Naive thymus-derived CD8-positive, alpha-beta T cell (primary cell): ENCODE results near the gene RPTOR. TPM values are rescaled to one million over a fixed set of nuclear protein-coding genes. Genes with fewer than 3 reads are reported as not detected.
"Not testable (repeated sequence)": the region's sequence is repeated elsewhere in the genome, so short reads cannot be mapped to it uniquely, and the experiment has no call there.

Experiments
- ATAC-seq, 2 donors: fragments of 150-1000 bp; cut with Tn5 transposase in 1 of 2; sonication (Bioruptor Pico), chemical (Tn5 transposase) in 1 of 2; 1 replicate in 1 of 2; 2 replicates in 1 of 2; pipeline ENCODE4 v1.10.0; 2021; ENCODE audit warnings: mild to moderate bottlenecking in 2 of 2, moderate library complexity in 2 of 2
- POLR2A ChIA-PET: fragments of 350-600 bp; sonication (Branson Sonifier 250); formaldehyde crosslinking; loops from one replicate; lab custom pipeline; 2021; ENCODE audit warnings: antibody characterized with exemption; lab: Charles Lee
- DNase-seq, 10 donors: peaks; one replicate each; pipeline versions ENCODE4 v3.0.0 to v3.0.0-alpha.2; 2020 to 2022
- H3K27ac Mint-ChIP-seq, 10 donors: one replicate each; pipeline ENCODE4 v1.8.0; 2020 to 2022; ENCODE audit warnings: mild to moderate bottlenecking in 10 of 10, mixed read lengths in 10 of 10, moderate library complexity in 4 of 10, inconsistent platforms in 1 of 10
- H3K27me3 Mint-ChIP-seq, 5 donors: one replicate each; pipeline ENCODE4 v1.8.0; 2021 to 2022; ENCODE audit warnings: mixed read lengths in 5 of 5
- H3K36me3 Mint-ChIP-seq, 3 donors: one replicate each; pipeline ENCODE4 v1.8.0; 2020 to 2022; ENCODE audit warnings: mixed read lengths in 3 of 3, mild to moderate bottlenecking in 2 of 3, inconsistent platforms in 1 of 3
- H3K4me1 Mint-ChIP-seq, 4 donors: one replicate each; pipeline ENCODE4 v1.8.0; 2021 to 2022; ENCODE audit warnings: mixed read lengths in 4 of 4
- H3K4me3 Mint-ChIP-seq, 10 donors: one replicate each; pipeline ENCODE4 v1.8.0; 2020 to 2022; ENCODE audit warnings: mild to moderate bottlenecking in 10 of 10, mixed read lengths in 10 of 10, moderate library complexity in 6 of 10, inconsistent platforms in 1 of 10
- H3K9me3 Mint-ChIP-seq, 9 donors: one replicate each; pipeline ENCODE4 v1.8.0; 2020 to 2022; ENCODE audit warnings: mixed read lengths in 9 of 9, mild to moderate bottlenecking in 3 of 9, inconsistent platforms in 1 of 9, moderate library complexity in 1 of 9
- polyA plus RNA-seq, 3 donors: library from polyadenylated mRNA; unstranded; fragments of 300-500 nt; fragmentation: Illumina TruSeq; gene quantifications; one replicate each; pipeline ENCODE4 v1.2.3, GENCODE V29; 2021
- total RNA-seq, 8 experiments: library from RNA in 2 of 8; stranded (reverse) in 2 of 8; gene quantifications; one replicate each; pipeline ENCODE4 v1.2.3 and lab custom pipeline; 2021 to 2026

The RPTOR gene
- total and polyA plus RNA-seq, 5 experiments from 2014 or later = 5.3 to 53.9 (median 10.2) TPM

DNA sequence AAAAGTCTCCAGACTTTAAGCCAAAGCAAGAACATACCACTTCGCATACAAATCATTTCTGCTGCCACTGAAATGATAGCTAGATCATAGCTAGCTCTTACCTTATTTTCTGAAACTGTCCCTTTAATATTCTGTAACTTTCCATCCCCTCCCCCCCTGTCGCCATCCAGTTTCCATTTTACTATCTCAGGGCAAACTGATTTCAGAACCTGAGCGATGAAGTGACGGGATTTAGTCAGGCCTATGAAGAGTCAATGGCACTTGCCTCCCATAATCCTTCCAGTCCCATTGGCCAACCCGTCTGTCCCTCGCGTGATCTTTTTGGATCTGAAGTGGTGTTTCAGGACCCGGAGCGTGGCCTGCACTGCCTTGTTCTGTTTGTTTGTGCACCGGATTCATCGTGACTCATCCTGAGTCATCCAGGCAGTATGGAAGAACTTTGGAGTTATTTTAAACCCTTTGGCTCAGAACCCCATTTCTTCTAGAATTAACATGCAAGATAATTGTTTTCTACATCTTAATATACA is 247.2 kb downstream of the RPTOR start:
- peak overlapping the region; percentile 93 to 99 (median 96) for H3K27ac Mint-ChIP-seq
- peaks cover 47 to 77% (median 70%) of the 10 kb centered on the region in 4 donors for H3K4me1 Mint-ChIP-seq
- peak overlapping the region; percentile 70 to 91 (median 81) for H3K4me3 Mint-ChIP-seq
- POLR2A ChIA-PET = interaction anchor here (0.6 to 6.5 kb wide), 11 partner anchors 11 to 121 kb away, joined by 3 to 67 read pairs (median 3); no protein-coding TSS in a partner anchor
- H3K27me3 Mint-ChIP-seq = no peaks in the 10 kb centered on the region
- peaks cover 0 to 23% (median 15%) of the 10 kb centered on the region in 3 donors for H3K36me3 Mint-ChIP-seq
- peaks cover 0 to 9% (median 0%) of the 10 kb centered on the region in 9 donors for H3K9me3 Mint-ChIP-seq
- ATAC-seq = no peak
- DNase-seq = no peak

DNA sequence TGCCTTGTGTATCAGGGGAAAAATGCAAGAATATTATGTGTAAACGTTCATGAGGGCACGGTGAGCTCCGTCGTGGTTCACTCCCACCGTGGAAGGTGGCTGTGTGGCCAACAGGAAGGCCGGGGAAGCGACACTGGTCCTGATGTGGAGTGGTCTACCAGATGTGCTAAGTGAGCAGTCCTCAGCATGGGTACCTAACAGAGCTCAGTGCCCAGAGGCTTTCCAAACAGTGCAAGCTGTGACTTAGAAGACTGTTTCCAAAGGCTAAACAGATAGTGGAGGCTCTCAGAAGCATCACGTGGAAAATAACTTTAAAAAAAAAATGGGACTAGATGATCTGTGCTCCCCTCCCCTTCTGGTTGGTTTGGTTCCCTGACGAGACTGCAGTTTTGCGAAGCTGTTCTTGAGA is 247.7 kb downstream of the RPTOR start:
- DNase-seq (no peak), ATAC-seq (no peak)
- peaks cover 43 to 72% (median 65%) of the 10 kb centered on the region in 4 donors for H3K4me1 Mint-ChIP-seq
- POLR2A ChIA-PET = interaction anchor here (0.7 to 6.5 kb wide), 7 partner anchors 12 to 62 kb away, joined by 3 to 67 read pairs (median 3); no protein-coding TSS in a partner anchor
- peak overlapping the region; percentile 93 to 99 (median 96) for H3K27ac Mint-ChIP-seq
- H3K4me3 Mint-ChIP-seq = peak overlapping the region in 8 of 10 donors; percentile 24 to 91 (median 62)
- H3K36me3 Mint-ChIP-seq = peaks cover 0 to 21% (median 17%) of the 10 kb centered on the region in 3 donors
- peaks cover 0 to 9% (median 0%) of the 10 kb centered on the region in 9 donors for H3K9me3 Mint-ChIP-seq
- no peaks in the 10 kb centered on the region for H3K27me3 Mint-ChIP-seq

DNA sequence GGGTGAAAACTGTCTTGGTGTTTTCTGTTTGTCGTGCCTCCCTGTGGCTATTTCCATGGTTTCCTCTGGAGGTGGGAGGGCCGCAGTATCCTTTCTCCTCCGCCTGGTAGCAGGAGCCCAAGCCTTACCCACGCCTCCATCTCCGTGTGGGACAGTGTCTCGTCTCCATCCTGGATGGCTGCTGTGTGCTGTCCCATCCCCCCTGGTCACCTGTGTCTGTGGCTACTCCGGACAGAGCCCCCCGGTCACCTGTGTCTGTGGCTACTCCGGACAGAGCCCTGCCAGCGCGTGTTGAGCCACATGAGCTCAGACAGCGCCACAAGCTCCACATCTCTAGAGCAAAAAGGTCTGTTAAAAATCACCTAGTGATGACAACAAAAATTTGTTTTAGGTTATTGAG is 248.8 kb downstream of the RPTOR start:
- Mint-ChIP-seq H3K4me1 (peaks cover 37 to 61% (median 56%) of the 10 kb centered on the region in 4 donors), H3K27me3 (no peaks in the 10 kb centered on the region), H3K36me3 (peaks cover 0 to 20% (median 18%) of the 10 kb centered on the region in 3 donors), H3K27ac (peak overlapping the region in 9 of 10 donors; percentile 44 to 96 (median 83)), H3K4me3 (peak overlapping the region in 3 of 10 donors; percentile 45 to 73 (median 50)), H3K9me3 (peaks cover 0 to 5% (median 0%) of the 10 kb centered on the region in 9 donors)
- no peak for DNase-seq
- POLR2A ChIA-PET = interaction anchor here (1.2 to 6.5 kb wide), 2 partner anchors 11 to 13 kb away, joined by 3 to 67 read pairs; no protein-coding TSS in a partner anchor
- no peak for ATAC-seq

DNA sequence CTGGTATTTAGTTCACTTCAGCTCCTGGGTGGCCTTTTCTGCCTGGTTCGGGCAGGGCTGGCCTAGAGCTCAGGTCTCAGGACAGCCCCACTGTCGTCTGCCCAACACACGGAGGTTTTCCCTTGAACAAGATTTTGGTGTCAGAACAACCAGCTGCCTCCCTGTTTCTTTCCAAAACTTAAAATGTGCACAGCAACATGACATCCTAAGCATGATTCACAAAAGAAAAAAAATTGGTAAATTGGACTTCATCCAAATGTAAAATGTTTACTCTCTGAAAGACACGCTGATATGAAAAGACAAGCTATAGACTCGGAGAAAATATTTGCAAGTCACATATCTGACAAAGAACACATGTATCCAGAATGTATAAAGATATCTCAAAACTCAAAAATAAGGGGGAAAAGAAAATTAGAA is 249.2 kb downstream of the RPTOR start:
- H3K4me1 Mint-ChIP-seq = peaks cover 36 to 57% (median 52%) of the 10 kb centered on the region in 4 donors
- peak overlapping the region in 7 of 10 donors; percentile 40 to 96 (median 87) for H3K27ac Mint-ChIP-seq
- H3K4me3 Mint-ChIP-seq = peak overlapping the region in 2 of 10 donors; percentile 45 to 73
- no peaks in the 10 kb centered on the region for H3K27me3 Mint-ChIP-seq
- DNase-seq = no peak
- POLR2A ChIA-PET = interaction anchor here (0.9 to 6.5 kb wide), 2 partner anchors 10 to 13 kb away, joined by 3 to 67 read pairs; no protein-coding TSS in a partner anchor
- no peak for ATAC-seq
- peaks cover 0 to 19% (median 18%) of the 10 kb centered on the region in 3 donors for H3K36me3 Mint-ChIP-seq
- peaks cover 0 to under 1% (median 0%) of the 10 kb centered on the region in 9 donors for H3K9me3 Mint-ChIP-seq

DNA sequence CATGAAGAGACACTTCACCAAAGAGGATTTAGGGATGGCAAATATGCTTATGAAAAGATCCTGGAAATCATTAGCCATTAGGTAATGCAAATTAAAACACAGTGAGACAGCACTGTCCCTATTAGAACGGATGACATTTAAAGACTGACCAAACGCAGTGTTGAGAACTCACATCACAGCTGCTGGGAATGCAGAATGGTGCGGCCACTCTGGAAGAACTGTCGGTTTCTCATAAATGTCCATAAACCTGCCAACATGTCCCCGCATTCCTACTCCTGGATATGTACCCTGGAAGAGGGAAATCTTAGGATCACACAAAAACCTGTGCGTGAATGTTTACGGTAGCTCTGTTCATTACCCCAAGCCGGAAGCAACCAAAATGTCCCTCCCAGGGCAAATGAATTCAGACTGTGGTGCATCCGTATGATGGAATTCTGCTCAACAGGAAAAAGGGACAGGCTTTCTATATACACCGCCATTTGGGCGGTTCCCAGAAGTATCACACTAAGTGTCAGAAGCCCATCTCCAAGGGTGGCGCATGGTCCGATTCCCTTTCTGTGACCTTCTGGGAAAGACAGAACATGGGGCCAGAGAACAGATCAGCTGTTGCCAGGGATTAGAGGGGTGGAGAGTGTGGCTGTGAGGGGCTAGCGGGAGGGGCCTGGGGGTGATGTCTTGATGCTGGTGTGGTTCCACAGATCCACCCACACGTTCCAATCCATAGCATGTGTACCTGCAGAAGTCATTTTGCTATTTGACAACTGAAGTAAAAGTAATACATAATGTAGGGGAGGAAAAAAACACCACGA is 249.8 kb downstream of the RPTOR start:
- Mint-ChIP-seq H3K9me3 (no peaks in the 10 kb centered on the region), H3K4me1 (peaks cover 31 to 51% (median 46%) of the 10 kb centered on the region in 4 donors), H3K27me3 (no peaks in the 10 kb centered on the region), H3K4me3 (no peak overlapping the region), H3K36me3 (peaks cover 0 to 19% (median 18%) of the 10 kb centered on the region in 3 donors), H3K27ac (peak overlapping the region in 6 of 10 donors; percentile 40 to 96 (median 79))
- DNase-seq (no peak), ATAC-seq (no peak)
- POLR2A ChIA-PET = interaction anchor here (0.9 to 6.5 kb wide), 2 partner anchors 10 to 14 kb away, joined by 3 to 67 read pairs; no protein-coding TSS in a partner anchor

DNA sequence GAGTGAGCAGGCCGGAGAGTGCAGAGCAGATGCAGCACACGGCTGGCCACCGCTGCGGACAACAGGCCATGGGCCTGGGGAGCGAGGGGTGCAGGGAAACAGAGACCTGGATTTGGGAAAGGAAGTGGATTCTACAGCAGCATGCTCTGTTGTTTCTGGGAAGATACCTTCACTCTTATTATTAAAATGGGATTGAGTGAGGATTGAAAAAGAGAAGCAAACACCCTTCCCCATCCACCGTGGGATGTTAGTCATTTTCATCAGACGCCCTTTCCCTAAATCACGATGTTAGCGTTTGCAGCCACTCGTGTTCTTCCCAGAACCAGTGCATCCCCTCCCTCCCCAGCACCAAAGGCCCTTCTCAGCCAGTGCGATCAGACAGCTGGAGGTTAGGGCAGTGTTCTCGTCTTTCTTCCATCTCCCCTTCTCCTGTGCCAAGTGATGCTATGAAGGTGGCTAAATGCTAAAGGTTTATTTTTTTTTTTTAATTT is 250.5 kb downstream of the RPTOR start:
- Mint-ChIP-seq H3K9me3 (no peaks in the 10 kb centered on the region), H3K4me1 (peaks cover 25 to 46% (median 40%) of the 10 kb centered on the region in 4 donors), H3K36me3 (peaks cover 0 to 21% (median 18%) of the 10 kb centered on the region in 3 donors), H3K4me3 (no peak overlapping the region), H3K27ac (peak overlapping the region in 1 of 10 donors; percentile 48), H3K27me3 (no peaks in the 10 kb centered on the region)
- DNase-seq (no peak), ATAC-seq (no peak)
- POLR2A ChIA-PET = interaction anchor here (6.5 kb wide), 1 partner anchor 14 kb away, joined by 67 read pairs; no protein-coding TSS in a partner anchor

DNA sequence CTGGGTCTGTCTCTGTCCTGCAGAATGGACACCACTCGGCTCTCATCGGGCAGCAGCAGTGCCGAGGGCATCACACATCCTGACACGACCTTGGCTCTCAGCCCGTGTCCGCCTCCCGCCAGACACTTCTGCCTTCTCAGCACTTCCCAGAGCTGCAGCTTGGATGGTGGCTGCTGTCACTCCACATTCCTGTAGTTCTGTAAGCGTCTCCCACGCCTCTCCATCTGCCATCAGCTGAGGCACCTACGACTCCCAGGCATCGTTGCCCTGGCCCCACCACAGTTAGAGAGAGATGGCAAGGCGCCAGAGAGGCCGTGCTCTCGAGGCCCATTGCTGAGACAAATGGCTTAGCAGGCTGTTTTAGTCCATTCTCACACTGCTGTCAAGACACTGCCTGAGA is 251.1 kb downstream of the RPTOR start:
- DNase-seq (no peak), ATAC-seq (no peak)
- Mint-ChIP-seq H3K9me3 (no peaks in the 10 kb centered on the region), H3K4me1 (peaks cover 19 to 41% (median 34%) of the 10 kb centered on the region in 4 donors), H3K36me3 (peaks cover 0 to 23% (median 18%) of the 10 kb centered on the region in 3 donors), H3K4me3 (no peak overlapping the region), H3K27me3 (no peaks in the 10 kb centered on the region), H3K27ac (peak overlapping the region in 1 of 10 donors; percentile 45)
- POLR2A ChIA-PET = interaction anchor here (0.6 to 6.5 kb wide), 2 partner anchors 15 to 197 kb away, joined by 3 to 67 read pairs; no protein-coding TSS in a partner anchor

DNA sequence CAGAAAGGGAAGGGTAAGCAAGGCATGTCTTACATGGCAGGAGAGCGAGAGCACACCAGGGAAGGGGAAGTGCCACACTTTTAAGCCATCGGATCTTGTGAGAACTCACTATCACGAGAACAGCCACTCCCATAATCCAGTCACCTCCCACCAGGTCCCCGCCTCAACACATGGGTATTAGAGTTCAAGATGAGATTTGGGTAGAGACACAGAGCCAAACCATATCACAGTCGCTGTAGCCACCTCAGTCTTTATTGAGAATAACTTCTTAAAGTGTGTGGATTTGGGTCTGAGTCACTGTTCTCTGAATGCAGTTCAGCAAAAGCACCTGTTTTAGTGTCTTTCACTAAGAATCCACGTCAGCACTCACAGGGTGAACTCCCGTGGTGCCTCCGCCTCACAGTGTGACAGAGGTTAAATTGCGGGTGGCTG is 251.8 kb downstream of the RPTOR start:
- Mint-ChIP-seq H3K4me1 (peaks cover 12 to 34% (median 27%) of the 10 kb centered on the region in 4 donors), H3K27me3 (no peaks in the 10 kb centered on the region), H3K27ac (peak overlapping the region in 1 of 10 donors; percentile 27), H3K36me3 (peaks cover 0 to 23% (median 18%) of the 10 kb centered on the region in 3 donors), H3K9me3 (no peaks in the 10 kb centered on the region), H3K4me3 (no peak overlapping the region)
- no peak for DNase-seq
- ATAC-seq = no peak
- POLR2A ChIA-PET = interaction anchor here (0.6 kb wide), 1 partner anchor 198 kb away, joined by 3 read pairs; no protein-coding TSS in a partner anchor

DNA sequence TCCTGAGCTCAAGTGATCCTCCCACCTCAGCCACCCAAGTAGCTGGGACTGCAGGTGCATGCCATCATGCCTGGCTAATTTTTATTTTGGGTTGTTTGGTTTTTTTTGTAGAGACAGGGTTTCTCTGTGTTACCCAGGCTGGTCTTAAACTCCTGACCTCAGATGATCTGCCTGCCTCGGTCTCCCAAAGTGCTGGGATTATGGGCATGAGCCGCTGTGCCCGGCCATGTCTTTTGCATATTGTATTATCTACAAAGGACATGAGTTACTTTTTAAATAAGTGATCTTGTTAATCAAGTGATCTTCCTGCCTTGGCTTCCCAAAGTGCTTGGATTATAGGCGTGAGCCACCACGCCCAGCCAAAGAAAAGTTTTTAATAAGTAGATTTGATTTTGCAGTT is 252.6 kb downstream of the RPTOR start:
- H3K27me3 Mint-ChIP-seq, H3K9me3 Mint-ChIP-seq, ATAC-seq, H3K4me3 Mint-ChIP-seq, POLR2A ChIA-PET, DNase-seq: not testable (repeated sequence)
- peaks cover 0 to 23% (median 18%) of the 10 kb centered on the region in 3 donors for H3K36me3 Mint-ChIP-seq
- peak overlapping the region in 2 of 10 donors; percentile 41 to 61 for H3K27ac Mint-ChIP-seq
- H3K4me1 Mint-ChIP-seq = peaks cover 7 to 26% (median 19%) of the 10 kb centered on the region in 4 donors

DNA sequence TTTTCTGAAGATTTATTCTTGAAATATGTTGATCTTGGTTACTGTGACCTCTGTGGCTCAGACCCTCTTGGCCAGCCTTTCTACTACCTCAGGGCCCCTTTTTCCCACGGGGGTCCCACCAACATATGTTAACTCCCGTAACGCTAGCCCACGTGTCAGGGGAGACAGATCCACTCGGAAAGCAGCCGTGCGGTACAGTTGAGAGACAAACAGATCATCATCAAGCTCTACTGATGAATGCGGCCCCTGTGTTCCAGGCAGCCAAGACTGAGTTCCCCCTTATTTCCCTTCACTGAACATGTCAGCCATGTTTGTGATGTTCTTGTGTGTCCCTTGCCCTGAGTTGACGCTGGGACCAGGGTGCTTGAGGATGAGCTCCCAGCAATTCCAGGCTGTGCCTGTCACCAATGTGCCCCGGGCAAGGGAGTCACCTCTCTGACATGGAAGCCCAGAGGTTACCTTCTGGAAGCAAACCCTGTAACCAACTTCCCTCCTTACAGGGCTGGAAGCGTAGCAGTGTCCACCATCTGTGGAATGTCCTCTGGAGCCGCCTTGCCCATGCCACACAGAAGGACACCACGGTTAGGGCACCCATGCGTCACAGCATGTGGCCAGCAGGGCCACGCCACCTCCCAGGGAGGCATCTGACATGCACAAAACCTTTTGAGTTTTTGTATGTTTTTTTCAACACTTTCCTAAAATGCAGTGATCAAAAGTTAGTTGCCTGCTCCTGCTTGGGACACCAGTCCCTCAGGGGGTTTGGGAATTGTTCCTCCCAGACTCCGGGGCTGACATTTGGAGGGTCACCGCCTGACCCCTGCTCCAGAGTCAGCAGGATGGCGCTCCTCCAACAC is 253.3 kb downstream of the RPTOR start:
- peaks cover 0 to 23% (median 18%) of the 10 kb centered on the region in 3 donors for H3K36me3 Mint-ChIP-seq
- no peaks in the 10 kb centered on the region for H3K27me3 Mint-ChIP-seq
- POLR2A ChIA-PET = no interaction called here
- ATAC-seq (no peak), DNase-seq (no peak)
- H3K27ac Mint-ChIP-seq = peak overlapping the region in 1 of 10 donors; percentile 61
- no peak overlapping the region for H3K4me3 Mint-ChIP-seq
- H3K9me3 Mint-ChIP-seq = no peaks in the 10 kb centered on the region
- H3K4me1 Mint-ChIP-seq = peaks cover 7 to 23% (median 13%) of the 10 kb centered on the region in 4 donors
